OCI-LY7 (cell line): Measurements from ENCODE around the gene ADM2. TPM values are rescaled to one million over a fixed set of nuclear protein-coding genes. Genes with fewer than 3 reads are reported as not detected.

Experiments
- BruUV-seq: library from RNA; stranded (reverse); fragments of 400-500 nt; replicated peaks from 2 replicates; lab custom pipeline; 2021; lab: Mats Ljungman, UMichigan
- CTCF ChIA-PET: fragments of 300-600 bp; sonication (Branson Sonifier 250); formaldehyde crosslinking; loops from one replicate; lab custom pipeline; 2022; ENCODE audit warnings: antibody characterized with exemption; ENCODE audit not compliant: unreplicated experiment; lab: Charles Lee
- POLR2A ChIA-PET: fragments of 300-600 bp; sonication (Branson Sonifier 250); formaldehyde crosslinking; loops from one replicate; lab custom pipeline; 2022; ENCODE audit warnings: antibody characterized with exemption; lab: Charles Lee
- DNase-seq: peaks from one replicate; pipeline ENCODE4 v3.0.0-alpha.2; 2015; ENCODE audit warnings: low spot score
- H2AFZ ChIP-seq: fragments of 200-600 bp; sonication (generic), shearing (Covaris generic); 2 replicates; pipeline ENCODE4 v1.6.1; 2014; ENCODE audit warnings: mild to moderate bottlenecking, antibody characterized with exemption, low read length, moderate library complexity
- H3K27ac ChIP-seq: fragments of 200-600 bp; sonication (generic); 2 replicates; pipeline ENCODE4 v1.5.1; 2014; ENCODE audit warnings: mixed run types, low read depth, mild to moderate bottlenecking, moderate library complexity, low read length, inconsistent platforms; ENCODE audit not compliant: poor library complexity, severe bottlenecking
- H3K36me3 ChIP-seq: fragments of 200-600 bp; sonication (generic); 2 replicates; pipeline ENCODE4 v1.6.1; 2014; ENCODE audit warnings: mild to moderate bottlenecking, antibody characterized with exemption, low read length, moderate library complexity, mixed read lengths; ENCODE audit not compliant: insufficient read depth
- H3K4me1 ChIP-seq: fragments of 200-600 bp; sonication (generic); 2 replicates; pipeline ENCODE4 v1.5.1; 2014; ENCODE audit warnings: mild to moderate bottlenecking, low read length; ENCODE audit not compliant: insufficient read depth, poor library complexity, severe bottlenecking
- H3K4me2 ChIP-seq: fragments of 200-600 bp; sonication (generic); 2 replicates; pipeline ENCODE4 v1.6.1; 2014; ENCODE audit warnings: mild to moderate bottlenecking, low read length
- H3K4me3 ChIP-seq: fragments of 200-600 bp; sonication (generic); 2 replicates; pipeline ENCODE4 v1.5.1; 2014; ENCODE audit warnings: mild to moderate bottlenecking, low read depth, low read length; ENCODE audit not compliant: poor library complexity, severe bottlenecking
- H3K79me2 ChIP-seq: fragments of 200-600 bp; sonication (generic); 2 replicates; pipeline ENCODE4 v1.6.1; 2016; ENCODE audit warnings: low read depth, mild to moderate bottlenecking, low read length, moderate library complexity, mixed read lengths; ENCODE audit not compliant: insufficient read depth
- H3K9me2 ChIP-seq: fragments of 200-600 bp; sonication (generic); 2 replicates; pipeline ENCODE4 v1.6.1; 2016; ENCODE audit warnings: mild to moderate bottlenecking, low read length, mixed read lengths; ENCODE audit not compliant: insufficient read depth
- H3K9me3 ChIP-seq: fragments of 200-600 bp; sonication (generic); 2 replicates; pipeline ENCODE4 v1.6.1; 2014; ENCODE audit warnings: mild to moderate bottlenecking, mixed run types, low read length, mixed read lengths
- H4K20me1 ChIP-seq: fragments of 200-600 bp; sonication (generic); 2 replicates; pipeline ENCODE4 v1.6.1; 2014; ENCODE audit warnings: mild to moderate bottlenecking, antibody characterized with exemption, low read length, moderate library complexity, mixed read lengths; ENCODE audit not compliant: insufficient read depth
- CTCF ChIP-seq: fragments of 200-600 bp; sonication (generic); conservative IDR thresholded peaks from 2 replicates; pipeline ENCODE4 v1.5.1; 2014; ENCODE audit warnings: mild to moderate bottlenecking, antibody characterized with exemption, low read length, moderate library complexity, mixed read lengths
- EZH2phosphoT487 ChIP-seq: fragments of 200-600 bp; sonication (generic); IDR thresholded peaks from 2 replicates; pipeline ENCODE4 v1.6.1; 2018; ENCODE audit warnings: low read depth, borderline replicate concordance, mild to moderate bottlenecking, mixed run types, antibody characterized with exemption, low read length, moderate library complexity, mixed read lengths
- intact Hi-C: fragments of 100-400 bp; cut with micrococcal nuclease; formaldehyde crosslinking; loops from one replicate; pipeline ENCODE4 v1.10.0; 2022; ENCODE audit not compliant: unreplicated experiment
- total RNA-seq, 2 experiments: library from RNA; depleted of rRNA in 1 of 2; stranded (reverse); fragments of >200 nt in 1 of 2; shearing (Covaris generic) in 1 of 2; gene quantifications; 2 replicates each; pipeline ENCODE4 v1.2.3, GENCODE V29; 2014 to 2022

The ADM2 gene
- total RNA-seq, 2 experiments from 2014 or later = 4.3 to 7.9 TPM

GRCh38 chr22:50503475-50504145 is 22.3 kb downstream of the ADM2 start:
- no peak overlapping the region for H2AFZ ChIP-seq
- H3K4me2 ChIP-seq = no peak overlapping the region
- no TSS peak for BruUV-seq
- H3K27ac ChIP-seq = no peak overlapping the region
- no peaks in the 10 kb centered on the region for H3K9me3 ChIP-seq
- no peaks in the 10 kb centered on the region for H4K20me1 ChIP-seq
- TF ChIP-seq CTCF = 0 out of 2 replicates have a peak, but pooled peaks have one; percentile 20
- no peak for TF ChIP-seq EZH2phosphoT487
- H3K4me1 ChIP-seq = peaks cover 12% of the 10 kb centered on the region
- no peaks in the 10 kb centered on the region for H3K9me2 ChIP-seq
- CTCF ChIA-PET = no interaction called here
- no peak for DNase-seq
- H3K79me2 ChIP-seq = peaks cover 10% of the 10 kb centered on the region
- POLR2A ChIA-PET = no interaction called here
- no peak overlapping the region for H3K4me3 ChIP-seq
- peaks cover 20% of the 10 kb centered on the region; the same call in 1 of the 2 replicates for H3K36me3 ChIP-seq
- intact Hi-C loops = loop anchor here (10.0 kb wide), 1 partner anchor 259 kb away; the partner anchor contains the start of gene TUBGCP6

GRCh38 chr22:50504369-50505211 is 23.2 kb downstream of the ADM2 start:
- TF ChIP-seq CTCF = no peak
- CTCF ChIA-PET = no interaction called here
- Histone ChIP-seq H3K4me1 (peaks cover 17% of the 10 kb centered on the region), H3K4me3 (no peak overlapping the region), H3K27ac (no peak overlapping the region), H3K9me3 (no peaks in the 10 kb centered on the region), H3K9me2 (no peaks in the 10 kb centered on the region), H4K20me1 (peaks cover 4% of the 10 kb centered on the region; the same call in 1 of the 2 replicates), H3K4me2 (no peak overlapping the region), H3K36me3 (peaks cover 20% of the 10 kb centered on the region; the same call in 1 of the 2 replicates), H2AFZ (no peak overlapping the region), H3K79me2 (peaks cover 20% of the 10 kb centered on the region)
- intact Hi-C loops = loop anchor here (5.0 to 10.0 kb wide), 2 partner anchors 232 to 260 kb away; partner anchors contain the start of genes MAPK11 and TUBGCP6
- no peak for DNase-seq
- POLR2A ChIA-PET = no interaction called here
- no TSS peak for BruUV-seq
